Measurements from ENCODE around the gene RAB6B.

Gene RAB6B

GRCh38 chr3:133777807-133778568 lies 117.7 kb downstream of the RAB6B start:
- H3K9ac ChIP-seq: no peak overlapping the region
- H3K4me3 ChIP-seq: no peak overlapping the region
- no peaks in the 10 kb centered on the region for H3K27me3 ChIP-seq
- TF ChIP-seq Cebpa-rat (IDR thresholded peaks at IDR 0.05): no peak
- no peaks in the 10 kb centered on the region for H4K20me1 ChIP-seq
- H3K4me2 ChIP-seq: no peak overlapping the region
- H3K4me1 ChIP-seq: no peaks in the 10 kb centered on the region
- peaks cover 7% of the 10 kb centered on the region; the same call in 1 of the 2 replicates for H3K9me3 ChIP-seq
- H3K27ac ChIP-seq: no peak overlapping the region
- H3K36me3 ChIP-seq: no peaks in the 10 kb centered on the region

- Histone ChIP-seq H3K4me3 (no peak overlapping the region), H3K4me2 (no peak overlapping the region)
Measured at GRCh38 chr3:133776794-133777438, 118.8 kb downstream of the RAB6B start.

GRCh38 chr3:133775835-133776234 lies 119.8 kb downstream of the RAB6B start:
- no peak overlapping the region for H3K4me2 ChIP-seq
- no peak for TF ChIP-seq Cebpa-rat (IDR thresholded peaks at IDR 0.05)
- no peak overlapping the region for H3K9ac ChIP-seq
- H3K4me1 ChIP-seq: no peaks in the 10 kb centered on the region
- H4K20me1 ChIP-seq: no peaks in the 10 kb centered on the region
- no peaks in the 10 kb centered on the region for H3K9me3 ChIP-seq
- H3K27ac ChIP-seq: no peak overlapping the region
- H3K4me3 ChIP-seq: no peak overlapping the region
- no peaks in the 10 kb centered on the region for H3K36me3 ChIP-seq
- no peaks in the 10 kb centered on the region for H3K27me3 ChIP-seq

More at GRCh38 chr3:133776794-133777438, 118.8 kb downstream of the RAB6B start:
- Histone ChIP-seq H3K9me3 (no peaks in the 10 kb centered on the region), H3K9ac (no peak overlapping the region), H3K36me3 (no peaks in the 10 kb centered on the region), H4K20me1 (no peaks in the 10 kb centered on the region), H3K4me1 (no peaks in the 10 kb centered on the region), H3K27ac (no peak overlapping the region), H3K27me3 (no peaks in the 10 kb centered on the region)
- no peak for TF ChIP-seq Cebpa-rat (IDR thresholded peaks at IDR 0.05)

- Histone ChIP-seq H4K20me1 (no peaks in the 10 kb centered on the region), H3K4me1 (no peaks in the 10 kb centered on the region), H3K9ac (no peak overlapping the region), H3K36me3 (no peaks in the 10 kb centered on the region), H3K9me3 (no peaks in the 10 kb centered on the region), H3K27me3 (no peaks in the 10 kb centered on the region), H3K4me3 (no peak overlapping the region), H3K27ac (no peak overlapping the region), H3K4me2 (no peak overlapping the region)
- no peak for TF ChIP-seq Cebpa-rat (IDR thresholded peaks at IDR 0.05)
Measured at GRCh38 chr3:133775309-133775708, 120.4 kb downstream of the RAB6B start.

Data from BLaER1 (cell line).